ENCODE data around the gene ILRUN. TPM values are rescaled to one million over a fixed set of nuclear protein-coding genes. Genes with fewer than 3 reads are reported as not detected.

ILRUN gene
- total RNA-seq, 1 donor from 2014 or later: 132 TPM

- no peak for DNase-seq
- no peaks in the 10 kb centered on the region for H3K36me3 ChIP-seq
- H3K27me3 ChIP-seq (ENCODE audit: low read depth): no peaks in the 10 kb centered on the region
- intact Hi-C loops (cut with micrococcal nuclease): no loop called here
- no peaks in the 10 kb centered on the region for H3K9me3 ChIP-seq (replicated peaks)
- no peak overlapping the region for H3K4me3 ChIP-seq
- H3K4me1 ChIP-seq: peaks cover 64% of the 10 kb centered on the region
- TF ChIP-seq, protein P1, sequence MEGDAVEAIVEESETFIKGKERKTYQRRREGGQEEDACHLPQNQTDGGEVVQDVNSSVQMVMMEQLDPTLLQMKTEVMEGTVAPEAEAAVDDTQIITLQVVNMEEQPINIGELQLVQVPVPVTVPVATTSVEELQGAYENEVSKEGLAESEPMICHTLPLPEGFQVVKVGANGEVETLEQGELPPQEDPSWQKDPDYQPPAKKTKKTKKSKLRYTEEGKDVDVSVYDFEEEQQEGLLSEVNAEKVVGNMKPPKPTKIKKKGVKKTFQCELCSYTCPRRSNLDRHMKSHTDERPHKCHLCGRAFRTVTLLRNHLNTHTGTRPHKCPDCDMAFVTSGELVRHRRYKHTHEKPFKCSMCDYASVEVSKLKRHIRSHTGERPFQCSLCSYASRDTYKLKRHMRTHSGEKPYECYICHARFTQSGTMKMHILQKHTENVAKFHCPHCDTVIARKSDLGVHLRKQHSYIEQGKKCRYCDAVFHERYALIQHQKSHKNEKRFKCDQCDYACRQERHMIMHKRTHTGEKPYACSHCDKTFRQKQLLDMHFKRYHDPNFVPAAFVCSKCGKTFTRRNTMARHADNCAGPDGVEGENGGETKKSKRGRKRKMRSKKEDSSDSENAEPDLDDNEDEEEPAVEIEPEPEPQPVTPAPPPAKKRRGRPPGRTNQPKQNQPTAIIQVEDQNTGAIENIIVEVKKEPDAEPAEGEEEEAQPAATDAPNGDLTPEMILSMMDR (IDR thresholded peaks at IDR 0.05; ENCODE audit: borderline replicate concordance): no peak
- H3K27ac ChIP-seq (replicated peaks): peak overlapping the region; percentile 14
These were observed 28.9 kb downstream of the ILRUN start for GRCh38 chr6:34667481-34668238.

DNA sequence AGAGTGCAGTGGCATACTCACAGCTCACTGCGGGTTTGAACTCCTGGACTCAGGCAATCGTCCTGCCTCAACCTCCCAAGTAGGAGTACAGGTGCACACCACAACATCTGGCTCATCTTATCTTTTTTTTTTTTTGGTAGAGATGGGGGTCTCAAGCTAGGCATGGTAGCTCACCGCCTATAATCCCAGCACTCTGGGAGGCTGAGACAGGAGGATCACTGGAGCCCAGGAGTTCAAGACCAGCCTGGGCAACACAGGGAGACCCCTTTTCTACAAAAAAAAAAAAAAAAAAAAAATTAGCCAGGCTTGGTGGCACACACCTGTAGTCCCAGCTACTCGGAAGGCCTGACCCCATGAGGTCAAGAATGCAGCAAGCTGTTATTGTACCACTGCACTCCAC is 31.5 kb downstream of the ILRUN start:
- Histone ChIP-seq H3K4me3 (no peak overlapping the region), H3K27me3 (ENCODE audit: low read depth) (no peaks in the 10 kb centered on the region), H3K4me1 (peaks cover 58% of the 10 kb centered on the region), H3K36me3 (no peaks in the 10 kb centered on the region), H3K27ac (replicated peaks) (peak overlapping the region; percentile 69), H3K9me3 (replicated peaks) (no peaks in the 10 kb centered on the region)
- TF ChIP-seq, protein P1 (IDR thresholded peaks at IDR 0.05; ENCODE audit: borderline replicate concordance): no peak
- DNase-seq: no peak
- intact Hi-C loops (cut with micrococcal nuclease): no loop called here

- peak overlapping the region; percentile 69 for H3K27ac ChIP-seq (replicated peaks)
- TF ChIP-seq, protein P1 (IDR thresholded peaks at IDR 0.05; ENCODE audit: borderline replicate concordance): no peak
- H3K9me3 ChIP-seq (replicated peaks): no peaks in the 10 kb centered on the region
- no peaks in the 10 kb centered on the region for H3K27me3 ChIP-seq (ENCODE audit: low read depth)
- no peaks in the 10 kb centered on the region for H3K36me3 ChIP-seq
- peaks cover 60% of the 10 kb centered on the region for H3K4me1 ChIP-seq
- DNase-seq: no peak
- intact Hi-C loops (cut with micrococcal nuclease): no loop called here
- H3K4me3 ChIP-seq: no peak overlapping the region
These were observed 32.2 kb downstream of the ILRUN start for GRCh38 chr6:34664256-34664971.

DNA sequence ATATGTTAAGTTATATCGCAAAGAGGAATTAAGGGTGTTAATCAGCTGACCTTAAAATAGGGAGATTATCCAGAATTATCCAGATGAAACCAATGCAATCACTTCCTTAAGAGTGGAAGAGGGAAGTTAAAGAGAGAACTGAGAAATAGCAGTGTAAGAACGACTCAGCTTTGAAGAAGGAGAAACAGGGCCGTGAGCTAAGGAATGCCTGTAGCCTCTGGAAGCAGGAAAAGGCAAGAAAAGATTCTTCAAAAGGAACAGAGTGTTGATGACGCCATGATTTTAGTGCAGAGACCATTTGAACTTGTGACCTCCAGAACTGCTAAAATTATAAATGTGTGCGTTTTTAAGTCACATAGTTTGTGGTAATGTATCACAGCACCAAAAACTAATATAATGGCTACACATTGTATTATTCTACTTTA is 32.7 kb downstream of the ILRUN start:
- H3K9me3 ChIP-seq (replicated peaks): no peaks in the 10 kb centered on the region
- H3K36me3 ChIP-seq: no peaks in the 10 kb centered on the region
- no peak for DNase-seq
- peak overlapping the region; percentile 69 for H3K27ac ChIP-seq (replicated peaks)
- intact Hi-C loops (cut with micrococcal nuclease): no loop called here
- TF ChIP-seq, protein P1 (IDR thresholded peaks at IDR 0.05; ENCODE audit: borderline replicate concordance): no peak
- H3K4me1 ChIP-seq: peaks cover 66% of the 10 kb centered on the region
- no peak overlapping the region for H3K4me3 ChIP-seq
- no peaks in the 10 kb centered on the region for H3K27me3 ChIP-seq (ENCODE audit: low read depth)

- TF ChIP-seq, protein P1 (IDR thresholded peaks at IDR 0.05; ENCODE audit: borderline replicate concordance): no peak
- peaks cover 71% of the 10 kb centered on the region for H3K4me1 ChIP-seq
- H3K27ac ChIP-seq (replicated peaks): peak overlapping the region; percentile 69
- DNase-seq: no peak
- H3K4me3 ChIP-seq: no peak overlapping the region
- intact Hi-C loops (cut with micrococcal nuclease): no loop called here
- no peaks in the 10 kb centered on the region for H3K9me3 ChIP-seq (replicated peaks)
- no peaks in the 10 kb centered on the region for H3K27me3 ChIP-seq (ENCODE audit: low read depth)
- no peaks in the 10 kb centered on the region for H3K36me3 ChIP-seq
These were observed 33.2 kb downstream of the ILRUN start for GRCh38 chr6:34663371-34663770.
